GM21528 (cell line): ENCODE measurements around the gene KCP.

ENCODE experiments used
- ATAC-seq: cut with Tn5 transposase; IDR thresholded peaks from one replicate; pipeline ENCODE4 v1.9.1; 2021; ENCODE audit warnings: mild to moderate bottlenecking, moderate library complexity; ENCODE audit not compliant: unreplicated experiment, low FRiP score

Gene KCP

DNA sequence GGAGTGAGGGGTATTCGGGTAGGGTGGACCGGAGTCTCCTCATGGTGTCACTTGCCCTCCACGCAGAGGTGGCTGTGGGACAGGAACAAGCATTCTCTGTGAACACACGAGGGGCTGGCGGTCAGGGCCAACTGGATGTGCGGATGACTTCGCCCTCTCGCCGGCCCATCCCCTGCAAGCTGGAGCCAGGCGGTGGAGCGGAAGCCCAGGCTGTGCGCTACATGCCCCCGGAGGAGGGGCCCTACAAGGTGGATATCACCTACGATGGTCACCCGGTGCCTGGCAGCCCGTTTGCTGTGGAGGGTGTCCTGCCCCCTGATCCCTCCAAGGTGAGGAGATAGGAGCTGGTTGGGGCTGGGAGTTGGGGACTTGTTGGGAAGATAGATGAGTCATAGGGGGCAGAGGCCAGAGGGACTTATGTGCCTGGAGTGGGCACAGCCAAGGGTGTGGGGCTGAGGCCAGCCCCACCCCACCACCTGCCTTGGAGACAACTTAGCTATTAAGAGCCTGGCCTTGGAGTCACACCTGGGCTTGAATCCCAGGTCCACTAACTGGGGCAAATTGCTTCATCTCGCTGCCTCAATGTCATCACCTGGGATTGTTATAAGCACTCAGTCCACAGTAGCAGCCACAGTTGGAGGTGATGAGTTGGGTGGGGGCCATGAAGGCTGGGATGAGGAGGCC, 66.4 kb downstream of the KCP start:
- ATAC-seq = no peak

- ATAC-seq = no peak
Observed at GRCh38 chr7:128842674-128843641, 67.6 kb downstream of the KCP start.

DNA sequence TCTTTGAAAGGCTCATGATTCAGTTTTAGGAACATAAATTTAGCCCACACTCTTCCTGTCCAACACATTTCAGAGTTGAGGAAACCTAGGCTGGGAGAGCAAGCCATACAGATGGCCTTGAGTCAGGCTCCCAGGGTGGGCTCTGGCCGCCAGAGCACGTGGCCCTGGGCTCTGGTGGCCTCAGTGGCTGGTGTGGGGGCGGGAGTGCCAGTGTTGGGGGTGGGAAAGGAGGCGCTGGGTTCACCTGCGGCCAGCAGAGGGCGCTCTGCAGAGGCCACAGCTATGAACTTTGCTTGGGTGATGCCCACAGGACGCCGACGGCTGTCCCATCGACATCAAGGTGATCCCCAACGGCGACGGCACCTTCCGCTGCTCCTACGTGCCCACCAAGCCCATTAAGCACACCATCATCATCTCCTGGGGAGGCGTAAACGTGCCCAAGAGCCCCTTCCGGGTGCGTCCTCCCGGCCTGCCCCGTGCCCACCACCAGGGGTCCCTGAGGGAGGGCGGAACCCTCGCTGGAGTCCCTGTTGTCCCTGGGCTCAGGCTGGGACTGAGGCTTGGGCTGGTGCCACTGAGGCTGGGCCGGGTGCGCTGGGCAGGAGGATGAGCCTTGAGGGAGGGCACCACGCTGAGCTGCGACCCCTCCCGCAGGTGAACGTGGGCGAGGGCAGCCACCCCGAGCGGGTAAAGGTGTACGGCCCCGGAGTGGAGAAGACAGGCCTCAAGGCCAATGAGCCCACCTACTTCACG, 68.4 kb downstream of the KCP start:
- ATAC-seq = no peak

GRCh38 chr7:128841171-128841690, 69.3 kb downstream of the KCP start:
- no peak for ATAC-seq

DNA sequence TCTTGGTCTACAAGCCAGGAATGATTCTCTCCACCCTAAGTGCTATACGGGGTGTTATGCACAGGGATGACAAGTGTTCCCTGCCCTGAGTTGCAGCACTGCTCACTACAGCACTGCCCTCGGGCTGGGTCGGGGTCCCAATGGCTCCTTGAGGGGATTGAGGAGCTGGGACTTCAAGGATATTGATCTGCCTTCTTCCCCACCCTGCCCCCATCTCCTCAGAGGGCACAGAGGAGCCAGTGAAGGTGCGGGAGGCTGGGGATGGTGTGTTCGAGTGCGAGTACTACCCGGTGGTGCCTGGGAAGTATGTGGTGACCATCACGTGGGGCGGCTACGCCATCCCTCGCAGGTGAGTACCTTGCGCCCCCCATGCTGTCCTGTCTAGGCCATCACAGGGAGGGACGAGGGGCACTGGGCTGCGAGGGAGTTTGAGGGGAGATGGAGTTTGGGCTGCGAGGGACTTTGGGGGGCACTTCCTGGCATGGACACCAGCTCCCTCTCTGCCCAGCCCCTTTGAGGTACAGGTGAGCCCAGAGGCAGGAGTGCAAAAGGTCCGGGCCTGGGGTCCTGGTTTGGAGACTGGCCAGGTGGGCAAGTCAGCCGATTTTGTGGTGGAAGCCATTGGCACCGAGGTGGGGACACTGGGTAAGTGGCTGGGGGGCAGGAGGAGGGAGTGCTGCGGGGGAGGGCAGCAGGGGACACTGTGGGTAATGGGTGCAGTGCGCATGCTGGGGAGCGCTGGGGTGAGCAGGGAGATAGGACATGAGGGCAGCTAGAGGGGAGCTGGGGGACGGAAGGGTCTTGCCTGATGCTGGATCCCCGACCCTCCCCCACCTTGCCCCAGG, 70.0 kb downstream of the KCP start:
- ATAC-seq = no peak

DNA sequence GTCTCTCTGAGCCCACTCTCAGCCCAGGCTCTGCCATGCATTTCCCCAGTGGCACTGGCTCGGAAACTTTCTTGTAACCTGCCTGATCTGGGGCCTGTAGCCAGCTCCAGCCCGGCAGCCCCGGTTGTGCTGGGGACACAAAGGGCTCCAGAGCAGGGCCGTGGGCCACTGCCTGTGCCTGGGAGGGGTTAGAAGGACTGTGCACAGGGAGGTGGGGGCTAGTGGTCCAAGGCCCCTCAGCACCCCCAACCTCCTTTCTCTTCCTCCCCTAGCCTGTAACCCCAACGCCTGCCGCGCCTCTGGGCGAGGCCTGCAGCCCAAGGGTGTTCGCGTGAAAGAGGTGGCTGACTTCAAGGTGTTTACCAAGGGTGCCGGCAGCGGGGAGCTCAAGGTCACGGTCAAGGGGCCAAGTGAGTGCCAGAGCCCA, 70.7 kb downstream of the KCP start:
- ATAC-seq = no peak

DNA sequence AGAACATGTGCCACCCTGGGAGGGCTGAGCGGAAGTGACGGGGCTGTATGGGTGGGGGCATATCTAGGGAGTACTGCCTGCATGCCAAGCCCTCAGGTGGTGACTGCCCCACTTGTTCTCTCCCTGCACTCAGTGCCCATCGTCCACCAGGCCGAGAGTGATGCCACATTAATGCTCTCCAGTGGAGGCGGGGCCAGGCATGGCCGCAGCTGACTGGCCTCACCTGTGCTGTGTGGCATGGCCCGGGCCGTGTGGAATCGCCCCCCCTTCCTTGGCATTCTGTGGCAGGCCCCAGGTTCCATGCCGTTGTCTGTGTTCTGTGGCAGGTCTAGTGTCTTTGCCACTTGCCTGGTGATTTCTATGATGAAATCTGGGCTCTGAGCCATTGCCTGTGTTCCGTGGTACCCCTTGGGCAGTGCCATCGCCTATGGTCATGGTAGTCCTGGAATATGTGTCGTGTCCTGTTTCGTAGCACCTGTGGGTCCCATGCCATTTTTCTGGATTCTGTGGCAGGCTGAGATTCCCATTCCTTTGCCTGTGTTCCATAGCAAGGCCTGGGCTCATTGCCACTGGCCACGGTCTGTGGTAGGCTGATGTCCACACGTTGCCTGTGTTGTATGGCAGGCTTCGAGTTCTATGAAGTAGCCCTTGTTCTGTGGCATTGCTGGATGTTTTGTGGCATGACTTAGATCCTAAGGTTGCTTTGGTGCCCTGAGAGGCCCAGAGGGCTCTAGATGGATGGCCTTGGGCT, 71.4 kb downstream of the KCP start:
- ATAC-seq = no peak

DNA sequence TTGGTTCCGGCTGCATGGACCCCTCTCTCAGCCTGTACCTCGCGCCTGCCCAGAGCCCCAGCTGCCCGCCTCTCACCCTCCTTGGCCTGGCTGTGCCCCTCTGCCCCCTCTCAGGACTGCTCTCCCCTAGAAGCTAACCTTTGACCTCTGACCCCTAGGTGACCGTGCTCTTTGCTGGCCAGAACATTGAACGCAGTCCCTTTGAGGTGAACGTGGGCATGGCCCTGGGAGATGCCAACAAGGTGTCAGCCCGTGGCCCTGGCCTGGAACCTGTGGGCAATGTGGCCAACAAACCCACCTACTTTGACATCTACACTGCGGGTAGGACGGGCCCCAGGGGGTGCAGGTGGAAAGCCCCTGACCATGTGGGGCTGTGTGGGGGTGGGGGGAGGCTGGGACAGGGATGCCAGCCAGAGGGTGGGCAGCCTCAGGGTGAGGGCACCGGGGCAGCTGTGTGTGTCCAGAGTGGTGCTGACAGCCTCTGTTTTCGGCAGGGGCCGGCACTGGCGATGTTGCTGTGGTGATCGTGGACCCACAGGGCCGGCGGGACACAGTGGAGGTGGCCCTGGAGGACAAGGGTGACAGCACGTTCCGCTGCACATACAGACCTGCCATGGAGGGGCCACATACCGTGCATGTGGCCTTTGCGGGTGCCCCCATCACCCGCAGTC, 72.3 kb downstream of the KCP start:
- no peak for ATAC-seq

DNA sequence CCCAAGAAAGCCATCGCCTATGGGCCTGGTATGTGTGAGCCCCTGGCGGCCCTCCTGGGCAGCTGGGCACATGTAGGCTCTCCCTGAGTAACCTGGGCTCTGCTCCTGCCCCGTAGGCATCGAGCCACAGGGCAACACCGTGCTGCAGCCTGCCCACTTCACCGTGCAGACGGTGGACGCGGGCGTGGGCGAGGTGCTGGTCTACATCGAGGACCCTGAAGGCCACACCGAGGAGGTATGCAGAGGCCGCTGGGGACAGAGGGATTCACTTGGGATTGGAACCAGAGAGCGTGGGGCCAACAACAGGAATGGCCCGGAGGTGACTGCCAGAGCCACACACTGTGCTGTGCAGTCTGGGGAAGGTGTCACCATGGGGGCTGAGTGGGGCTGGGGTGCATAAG, 73.0 kb downstream of the KCP start:
- no peak for ATAC-seq

- no peak for ATAC-seq
Observed at GRCh38 chr7:128836729-128837348, 73.7 kb downstream of the KCP start.

- no peak for ATAC-seq
Observed at GRCh38 chr7:128835790-128836641, 74.5 kb downstream of the KCP start.

GRCh38 chr7:128835231-128835751, 75.2 kb downstream of the KCP start:
- no peak for ATAC-seq

GRCh38 chr7:128833946-128834325, 76.6 kb downstream of the KCP start:
- no peak for ATAC-seq

DNA sequence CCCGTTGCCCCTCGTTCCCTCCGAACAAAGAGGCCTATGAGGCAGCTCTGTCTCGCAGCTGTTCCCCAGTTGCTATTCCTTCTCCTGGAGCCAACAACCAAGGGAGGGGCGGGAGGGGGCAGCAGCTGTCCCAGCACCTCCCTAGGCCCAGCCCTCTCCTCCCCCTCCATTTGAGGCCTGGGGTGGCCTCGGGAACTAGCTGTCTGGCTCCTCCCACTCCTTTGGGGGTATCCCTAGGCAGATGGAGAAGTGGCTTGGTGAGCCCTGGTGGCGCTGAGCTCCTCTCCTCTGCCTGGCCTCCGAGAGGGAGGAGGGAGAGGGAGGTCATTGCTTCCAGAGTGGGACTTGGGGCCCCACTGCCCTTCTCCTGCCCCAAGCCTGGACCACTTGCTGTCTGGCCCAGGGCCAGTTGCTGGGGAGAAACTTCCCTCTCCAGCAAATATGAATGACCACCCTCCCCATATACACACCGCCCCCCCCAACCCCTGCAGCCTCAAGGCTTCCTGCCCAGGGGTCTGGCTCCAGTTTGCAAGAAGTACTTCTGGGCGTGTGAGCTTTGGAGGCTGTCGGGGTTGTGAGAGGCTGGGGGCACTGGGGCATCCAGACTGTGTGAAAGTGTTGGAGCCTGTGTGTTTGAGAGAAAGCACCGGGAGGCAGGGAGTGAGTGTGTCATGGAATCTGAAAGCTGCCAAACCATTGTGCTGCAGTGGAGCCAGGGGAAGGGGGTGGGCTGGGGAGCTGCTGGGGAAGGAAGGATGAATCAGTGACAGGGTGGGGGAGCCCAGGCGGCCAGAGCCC, 77.2 kb downstream of the KCP start:
- ATAC-seq = no peak

- no peak for ATAC-seq
Observed at GRCh38 chr7:128832880-128833147, 77.7 kb downstream of the KCP start.

- no peak for ATAC-seq
Observed at GRCh38 chr7:128831994-128832879, 78.3 kb downstream of the KCP start.
